HG02884 (cell line): ENCODE results near the gene ABAT.

Experiments
- ATAC-seq: cut with Tn5 transposase; IDR thresholded peaks from one replicate; pipeline ENCODE4 v1.9.1; 2021; ENCODE audit warnings: mild to moderate bottlenecking, moderate library complexity; ENCODE audit not compliant: unreplicated experiment

ABAT gene

GRCh38 chr16:8674413-8675022, at the start of gene ABAT:
Gene ABAT, plus strand, starts transcription at chr16:8674617. Its CDS starts 61,123 bp downstream, at chr16:8735740.
- ATAC-seq: peak; percentile 99

- no peak for ATAC-seq
Measured at GRCh38 chr16:8625491-8626087, 48.8 kb upstream of the ABAT start.

GRCh38 chr16:8626946-8627345, 47.5 kb upstream of the ABAT start:
- ATAC-seq: no peak

- ATAC-seq: no peak
Measured at GRCh38 chr16:8627456-8627855, 47.0 kb upstream of the ABAT start.

GRCh38 chr16:8628981-8629725, 45.3 kb upstream of the ABAT start:
- no peak for ATAC-seq

- no peak for ATAC-seq
Measured at GRCh38 chr16:8630255-8630953, 44.0 kb upstream of the ABAT start.

- ATAC-seq: no peak
Measured at GRCh38 chr16:8631373-8631772, 43.0 kb upstream of the ABAT start.

GRCh38 chr16:8631818-8632465, 42.5 kb upstream of the ABAT start:
- ATAC-seq: no peak

GRCh38 chr16:8632675-8633182, 41.7 kb upstream of the ABAT start:
- ATAC-seq: no peak

- no peak for ATAC-seq
Measured at GRCh38 chr16:8634991-8635736, 39.3 kb upstream of the ABAT start.

- ATAC-seq: no peak
Measured at GRCh38 chr16:8639694-8640093, 34.7 kb upstream of the ABAT start.

DNA sequence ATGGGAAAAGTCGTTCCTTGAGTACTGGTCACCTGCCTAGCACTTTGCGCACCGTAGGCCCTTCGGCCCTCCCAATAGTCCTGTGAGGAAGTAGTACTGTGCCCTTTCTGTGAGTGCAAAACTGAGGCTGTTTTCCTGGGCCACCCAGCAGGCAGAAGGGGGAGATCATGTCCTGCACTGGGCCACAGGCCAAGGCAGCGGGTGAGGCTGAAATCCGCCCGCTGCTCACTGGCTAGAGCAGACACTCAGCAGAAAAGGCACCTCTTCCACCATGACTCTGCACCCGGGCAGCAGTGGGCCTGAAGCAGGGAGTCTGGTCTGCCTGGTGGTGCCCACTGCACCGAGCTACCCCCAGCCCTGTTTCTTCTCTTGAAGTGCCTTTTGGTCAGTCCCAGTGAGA, 32.7 kb upstream of the ABAT start:
- no peak for ATAC-seq

DNA sequence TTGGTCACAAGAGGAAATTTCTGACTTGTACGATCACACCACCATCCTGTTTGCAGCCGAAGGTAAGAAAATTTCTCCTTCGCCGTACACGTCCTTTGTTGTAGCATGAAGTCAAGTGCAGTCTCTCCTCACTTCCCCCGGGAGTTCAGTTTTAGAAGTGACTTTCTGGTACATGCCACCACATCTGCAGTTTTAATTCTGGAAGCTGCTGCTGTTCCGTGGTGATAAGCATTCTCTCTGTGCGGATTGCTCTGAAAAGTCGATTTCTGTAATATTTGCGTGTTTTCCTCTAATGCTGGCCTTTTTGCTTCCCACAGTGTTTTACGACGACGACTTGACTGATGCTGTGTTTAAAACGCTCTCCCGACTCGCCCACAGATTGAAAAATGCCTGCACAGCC, 32.3 kb upstream of the ABAT start:
- ATAC-seq: no peak

GRCh38 chr16:8644211-8645140, 29.9 kb upstream of the ABAT start:
- ATAC-seq: no peak

GRCh38 chr16:8645141-8645521, 29.3 kb upstream of the ABAT start:
- no peak for ATAC-seq

- ATAC-seq: no peak
Measured at GRCh38 chr16:8645831-8646230, 28.6 kb upstream of the ABAT start.

GRCh38 chr16:8646326-8647053, 27.9 kb upstream of the ABAT start:
- no peak for ATAC-seq

DNA sequence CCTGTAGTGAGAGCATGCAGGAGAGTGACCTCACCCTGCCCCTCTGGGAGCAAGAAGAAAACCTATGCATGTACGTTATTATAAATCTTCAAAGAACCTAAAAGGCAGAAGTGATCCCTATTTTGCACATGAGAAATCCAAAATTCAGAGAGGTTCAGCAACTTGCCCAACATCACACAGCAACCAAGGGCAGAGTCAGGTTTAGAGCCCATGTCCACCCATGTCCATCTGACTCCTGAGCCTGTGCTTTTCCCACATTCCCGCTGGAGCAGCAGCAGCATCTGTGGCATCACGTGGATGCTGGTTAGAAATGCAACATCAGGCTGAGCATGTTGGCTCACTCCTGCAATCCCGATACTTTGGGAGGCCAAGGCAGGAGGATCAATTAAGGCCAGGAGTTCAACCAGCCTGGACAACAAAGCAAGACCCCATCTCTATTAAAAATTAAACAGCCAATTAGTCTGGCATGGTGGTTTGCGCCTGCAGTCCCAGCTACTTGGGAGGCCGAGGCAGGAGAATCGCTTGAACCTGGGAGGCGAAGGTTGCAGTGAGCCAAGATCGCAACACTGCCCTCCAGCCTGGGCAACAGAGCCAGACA, 26.6 kb upstream of the ABAT start:
- ATAC-seq: no peak
